Measurements from ENCODE around the gene RAD51D. TPM values are rescaled to one million over a fixed set of nuclear protein-coding genes. Genes with fewer than 3 reads are reported as not detected.
A peak's percentile ranks its signal among the peaks of the same experiment; 100 is the strongest.

RAD51D gene
- total RNA-seq, 1 donor from 2014 or later: 12.4 TPM

- Mint-ChIP-seq H3K36me3 (no peaks in the 10 kb centered on the region), H3K4me3 (no peak within 1 kb of the TSS), H3K27ac (no peak within 1 kb of the TSS), H3K9me3 (no peaks in the 10 kb centered on the region), H3K4me1 (ENCODE audit: unreplicated experiment) (no peaks in the 10 kb centered on the region), H3K27me3 (peaks cover 6% of the 10 kb centered on the region)
- TF ChIP-seq CTCF (conservative IDR thresholded peaks at IDR 0.05): no peak
- no peak for DNase-seq (ENCODE audit: extremely low spot score, unreplicated experiment)
Measured at GRCh38 chr17:35147375-35147905, 27.8 kb upstream of the RAD51D start, which contains the start of gene UNC45B. TSS of gene UNC45B (plus strand) at chr17:35147817. CDS start at chr17:35148264, 447 bp downstream.

DNA sequence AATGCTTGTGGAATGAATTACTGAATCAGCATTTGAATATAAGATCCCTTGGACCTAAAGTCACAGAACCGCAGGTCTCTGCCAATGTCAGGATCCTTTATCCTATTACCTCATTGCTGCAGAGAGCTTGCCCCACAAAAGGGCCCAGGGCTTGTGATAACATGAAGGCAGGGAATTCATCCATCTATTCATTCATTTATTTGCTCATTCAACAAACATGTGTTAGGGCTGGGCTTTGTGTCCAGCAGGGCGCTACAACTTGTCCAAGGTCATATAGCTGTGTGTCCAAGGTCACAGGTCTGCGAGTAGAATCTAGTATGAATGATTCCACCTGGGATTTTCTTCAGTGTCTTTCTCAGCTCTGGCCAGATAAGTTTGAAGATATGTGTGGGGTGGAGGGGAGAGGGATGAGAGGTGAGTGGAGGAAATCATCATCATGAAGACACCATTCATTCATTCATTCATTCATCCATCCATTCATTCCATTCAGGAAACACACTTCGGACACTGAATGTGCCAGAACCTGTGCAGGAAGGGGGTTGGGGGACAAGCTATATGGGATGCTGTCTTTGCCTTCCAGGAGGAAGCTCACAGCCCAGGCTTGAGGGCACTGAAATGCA, 26.7 kb upstream of the RAD51D start:
- TF ChIP-seq CTCF (conservative IDR thresholded peaks at IDR 0.05): no peak
- Mint-ChIP-seq H3K27me3 (peaks cover 6% of the 10 kb centered on the region), H3K4me1 (ENCODE audit: unreplicated experiment) (no peaks in the 10 kb centered on the region), H3K27ac (no peak overlapping the region), H3K36me3 (no peaks in the 10 kb centered on the region), H3K4me3 (no peak overlapping the region), H3K9me3 (no peaks in the 10 kb centered on the region)
- no peak for DNase-seq (ENCODE audit: extremely low spot score, unreplicated experiment)

DNA sequence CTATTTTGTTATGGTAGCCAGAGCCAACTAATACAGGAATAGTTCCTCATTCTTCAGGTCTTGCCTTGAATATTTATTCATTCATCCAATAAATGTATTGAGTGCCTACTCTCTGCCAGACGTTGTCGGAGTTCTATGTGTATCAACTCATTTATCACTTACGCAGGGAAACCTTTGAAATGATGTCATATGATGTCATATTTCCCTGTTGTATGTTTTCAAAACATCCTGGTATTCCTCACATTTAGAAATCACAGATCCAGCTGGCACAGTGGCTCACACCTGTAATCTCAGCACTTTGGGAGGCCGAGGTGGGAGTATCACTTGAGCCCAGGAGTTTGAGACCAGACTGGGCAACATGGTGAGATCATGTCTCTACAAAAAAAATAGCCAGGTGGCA, 25.2 kb upstream of the RAD51D start:
- H3K27ac Mint-ChIP-seq: no peak overlapping the region
- H3K4me3 Mint-ChIP-seq: no peak overlapping the region
- TF ChIP-seq CTCF (conservative IDR thresholded peaks at IDR 0.05): no peak

GRCh38 chr17:35142467-35142796, 22.8 kb upstream of the RAD51D start:
- Mint-ChIP-seq H3K4me3 (peak overlapping the region; percentile 88), H3K36me3 (no peaks in the 10 kb centered on the region), H3K27ac (no peak overlapping the region), H3K9me3 (no peaks in the 10 kb centered on the region), H3K27me3 (peaks cover 6% of the 10 kb centered on the region), H3K4me1 (ENCODE audit: unreplicated experiment) (peaks cover 3% of the 10 kb centered on the region)
- DNase-seq (ENCODE audit: extremely low spot score, unreplicated experiment): no peak
- no peak for TF ChIP-seq CTCF (conservative IDR thresholded peaks at IDR 0.05)

More for the DNA sequence above, 25.2 kb upstream of the RAD51D start:
- no peak for DNase-seq (ENCODE audit: extremely low spot score, unreplicated experiment)
- Mint-ChIP-seq H3K36me3 (no peaks in the 10 kb centered on the region), H3K27me3 (peaks cover 6% of the 10 kb centered on the region), H3K4me1 (ENCODE audit: unreplicated experiment) (peaks cover 3% of the 10 kb centered on the region), H3K9me3 (no peaks in the 10 kb centered on the region)

- Mint-ChIP-seq H3K27ac (no peak within 1 kb of the TSS), H3K27me3 (peaks cover 1% of the 10 kb centered on the region), H3K4me3 (peak within 1 kb of the TSS; percentile 88), H3K4me1 (ENCODE audit: unreplicated experiment) (peaks cover 3% of the 10 kb centered on the region), H3K36me3 (no peaks in the 10 kb centered on the region), H3K9me3 (no peaks in the 10 kb centered on the region)
- peak; percentile 89 for DNase-seq (ENCODE audit: extremely low spot score, unreplicated experiment)
- TF ChIP-seq CTCF (conservative IDR thresholded peaks at IDR 0.05): peak; percentile 98
Measured at GRCh38 chr17:35141681-35142466, 22.2 kb upstream of the RAD51D start, which contains the start of gene NLE1. TSS of gene NLE1 (minus strand) at chr17:35142303. CDS start at chr17:35142275, 28 bp downstream.

Data from type B pancreatic cell (in vitro differentiated cells).